ENCODE measurements around the gene ASIC3. TPM values are rescaled to one million over a fixed set of nuclear protein-coding genes. Genes with fewer than 3 reads are reported as not detected.
A peak's percentile ranks its signal among the peaks of the same experiment; 100 is the strongest.

Gene ASIC3
- total and polyA plus RNA-seq, 2 experiments from 2014 or later: 6.8 to 9.8 TPM

- H3K4me3 ChIP-seq: no peak overlapping the region
- DNase-seq (ENCODE audit: low read depth in 1 of 2, low spot score in 1 of 2): no peak
- H3K36me3 ChIP-seq: no peaks in the 10 kb centered on the region
- H3K27ac ChIP-seq: no peak overlapping the region
- H3K27me3 ChIP-seq: peaks cover 10% of the 10 kb centered on the region
- H3K9me3 ChIP-seq (ENCODE audit: low read depth): no peaks in the 10 kb centered on the region
- peaks cover 20% of the 10 kb centered on the region for H3K4me1 ChIP-seq (ENCODE audit: low read depth)
- no peak for TF ChIP-seq CTCF (IDR thresholded peaks at IDR 0.05; ENCODE audit: low read depth, low read length)
Measured at GRCh38 chr7:151015967-151016366, 32.4 kb upstream of the ASIC3 start.

- H3K4me1 ChIP-seq (ENCODE audit: low read depth): peaks cover 21% of the 10 kb centered on the region
Measured at GRCh38 chr7:151016505-151016904, 31.8 kb upstream of the ASIC3 start.

GRCh38 chr7:151016942-151017341 lies 31.4 kb upstream of the ASIC3 start:
- Histone ChIP-seq H3K36me3 (no peaks in the 10 kb centered on the region), H3K27ac (no peak overlapping the region), H3K4me3 (no peak overlapping the region), H3K9me3 (ENCODE audit: low read depth) (no peaks in the 10 kb centered on the region), H3K27me3 (peaks cover 10% of the 10 kb centered on the region), H3K4me1 (ENCODE audit: low read depth) (peaks cover 21% of the 10 kb centered on the region)
- no peak for DNase-seq (ENCODE audit: low read depth in 1 of 2, low spot score in 1 of 2)
- no peak for TF ChIP-seq CTCF (IDR thresholded peaks at IDR 0.05; ENCODE audit: low read depth, low read length)

More at GRCh38 chr7:151016505-151016904, 31.8 kb upstream of the ASIC3 start:
- Histone ChIP-seq H3K27ac (no peak overlapping the region), H3K9me3 (ENCODE audit: low read depth) (no peaks in the 10 kb centered on the region), H3K27me3 (peaks cover 10% of the 10 kb centered on the region), H3K4me3 (no peak overlapping the region), H3K36me3 (no peaks in the 10 kb centered on the region)
- DNase-seq (ENCODE audit: low read depth in 1 of 2, low spot score in 1 of 2): no peak
- no peak for TF ChIP-seq CTCF (IDR thresholded peaks at IDR 0.05; ENCODE audit: low read depth, low read length)

- H3K4me3 ChIP-seq: peak overlapping the region; percentile 17
- H3K9me3 ChIP-seq (ENCODE audit: low read depth): no peaks in the 10 kb centered on the region
- peaks cover 10% of the 10 kb centered on the region for H3K27me3 ChIP-seq
- H3K4me1 ChIP-seq (ENCODE audit: low read depth): peaks cover 21% of the 10 kb centered on the region
- H3K36me3 ChIP-seq: no peaks in the 10 kb centered on the region
- DNase-seq (ENCODE audit: low read depth in 1 of 2, low spot score in 1 of 2): no peak
- no peak for TF ChIP-seq CTCF (IDR thresholded peaks at IDR 0.05; ENCODE audit: low read depth, low read length)
- H3K27ac ChIP-seq: no peak overlapping the region
Measured at GRCh38 chr7:151017370-151017952, 30.9 kb upstream of the ASIC3 start.

GRCh38 chr7:151017953-151018420 lies 30.3 kb upstream of the ASIC3 start:
- H3K36me3 ChIP-seq: no peaks in the 10 kb centered on the region
- peak overlapping the region; percentile 17 for H3K4me3 ChIP-seq
- no peak overlapping the region for H3K27ac ChIP-seq
- H3K4me1 ChIP-seq (ENCODE audit: low read depth): peaks cover 21% of the 10 kb centered on the region
- H3K9me3 ChIP-seq (ENCODE audit: low read depth): no peaks in the 10 kb centered on the region
- peak; percentile 57 to 84 for DNase-seq (ENCODE audit: low read depth in 1 of 2, low spot score in 1 of 2)
- peaks cover 10% of the 10 kb centered on the region for H3K27me3 ChIP-seq
- TF ChIP-seq CTCF (IDR thresholded peaks at IDR 0.05; ENCODE audit: low read depth, low read length): peak; percentile 98
